Lower lobe of right lung (tissue), 2 donors: ENCODE data around the gene HSD11B1. TPM values are rescaled to one million over a fixed set of nuclear protein-coding genes. Genes with fewer than 3 reads are reported as not detected.

Source experiments
- ATAC-seq, 2 donors: fragments of 200-7000 bp; cut with Tn5 transposase; one replicate each; pipeline ENCODE4 v1.9.1; 2020 to 2022; ENCODE audit warnings: mild to moderate bottlenecking in 2 of 2, moderate library complexity in 2 of 2
- DNase-seq: peaks from one replicate; pipeline ENCODE4 v3.0.0-alpha.2; 2020
- H3K27ac ChIP-seq: fragments of 200-600 bp; one replicate; pipeline ENCODE4 v1.8.0; 2022
- H3K27me3 ChIP-seq: fragments of 200-600 bp; one replicate; pipeline ENCODE4 v1.8.0; 2022; ENCODE audit warnings: low read depth
- H3K36me3 ChIP-seq: fragments of 200-600 bp; one replicate; pipeline ENCODE4 v1.8.0; 2022; ENCODE audit warnings: mild to moderate bottlenecking
- H3K4me1 ChIP-seq: fragments of 200-600 bp; one replicate; pipeline ENCODE4 v1.8.0; 2022
- H3K4me3 ChIP-seq: fragments of 200-600 bp; one replicate; pipeline ENCODE4 v1.8.0; 2022; ENCODE audit warnings: mild to moderate bottlenecking
- H3K9me3 ChIP-seq: fragments of 200-600 bp; one replicate; pipeline ENCODE4 v1.8.0; 2022
- intact Hi-C: fragments of 100-400 bp; cut with DNase I; formaldehyde crosslinking; loops from one replicate; pipeline ENCODE4 v1.11.0; 2022
- total RNA-seq: library from RNA; stranded (reverse); fragmentation: NEBNext Ultra II Directional; extraction: Animal tissue kit (Norgen Biotek cat#: 25700); gene quantifications from one replicate; pipeline ENCODE4 v1.2.1, GENCODE V29; 2021
- TF ChIP-seq, protein P1 (sequence below): fragments of 200-600 bp; IDR thresholded peaks from one replicate; pipeline ENCODE4 v1.8.0; 2022; ENCODE audit warnings: antibody characterized with exemption, mild to moderate bottlenecking
- donor health status: DM: no; HTN: yes; CAD: no; lungs with severe emphysema.

HSD11B1 gene
- total RNA-seq, 1 donor from 2014 or later: 11.6 TPM

DNA sequence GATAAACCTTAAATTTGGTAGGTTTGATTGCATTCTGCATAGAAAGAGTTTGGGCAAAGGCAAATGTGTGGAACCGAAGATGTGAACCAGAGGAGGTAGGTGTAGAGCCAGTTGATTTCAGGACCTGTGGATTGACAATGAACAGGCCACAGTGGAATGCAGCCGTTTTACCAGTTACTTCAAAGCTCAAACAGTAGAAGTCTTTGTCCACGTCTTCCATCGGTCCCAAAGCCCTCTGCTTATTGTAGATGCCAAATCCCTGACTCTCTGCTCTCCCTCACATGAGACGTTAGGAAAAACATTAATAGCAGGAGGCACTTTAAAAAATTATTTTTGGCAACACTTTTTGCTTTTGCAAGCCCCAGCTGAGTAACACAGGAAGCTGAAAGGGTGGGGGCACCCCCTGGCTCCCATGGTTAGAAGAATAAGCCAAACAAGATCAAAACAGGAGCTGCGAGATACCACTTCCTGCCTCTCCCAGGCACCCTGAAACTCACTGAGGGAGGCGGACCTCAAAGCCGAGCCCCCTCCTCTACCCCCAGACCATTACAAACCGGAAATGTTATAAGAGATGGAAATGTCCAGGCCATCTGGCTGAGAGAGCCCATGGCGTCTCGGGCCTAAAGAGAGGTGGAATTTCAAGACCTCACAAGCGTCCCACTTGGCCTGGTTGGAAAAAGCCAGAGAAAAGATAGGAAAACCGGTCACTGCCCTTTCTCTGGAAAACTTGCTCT, 64.7 kb downstream of the HSD11B1 start:
- intact Hi-C loops: no loop called here
- no peaks in the 10 kb centered on the region for H3K36me3 ChIP-seq
- no peaks in the 10 kb centered on the region for H3K27me3 ChIP-seq
- peak; percentile 84 to 87 for ATAC-seq
- H3K4me3 ChIP-seq: peak overlapping the region; percentile 44
- H3K4me1 ChIP-seq: peaks cover 30% of the 10 kb centered on the region
- no peaks in the 10 kb centered on the region for H3K9me3 ChIP-seq
- TF ChIP-seq, protein P1, sequence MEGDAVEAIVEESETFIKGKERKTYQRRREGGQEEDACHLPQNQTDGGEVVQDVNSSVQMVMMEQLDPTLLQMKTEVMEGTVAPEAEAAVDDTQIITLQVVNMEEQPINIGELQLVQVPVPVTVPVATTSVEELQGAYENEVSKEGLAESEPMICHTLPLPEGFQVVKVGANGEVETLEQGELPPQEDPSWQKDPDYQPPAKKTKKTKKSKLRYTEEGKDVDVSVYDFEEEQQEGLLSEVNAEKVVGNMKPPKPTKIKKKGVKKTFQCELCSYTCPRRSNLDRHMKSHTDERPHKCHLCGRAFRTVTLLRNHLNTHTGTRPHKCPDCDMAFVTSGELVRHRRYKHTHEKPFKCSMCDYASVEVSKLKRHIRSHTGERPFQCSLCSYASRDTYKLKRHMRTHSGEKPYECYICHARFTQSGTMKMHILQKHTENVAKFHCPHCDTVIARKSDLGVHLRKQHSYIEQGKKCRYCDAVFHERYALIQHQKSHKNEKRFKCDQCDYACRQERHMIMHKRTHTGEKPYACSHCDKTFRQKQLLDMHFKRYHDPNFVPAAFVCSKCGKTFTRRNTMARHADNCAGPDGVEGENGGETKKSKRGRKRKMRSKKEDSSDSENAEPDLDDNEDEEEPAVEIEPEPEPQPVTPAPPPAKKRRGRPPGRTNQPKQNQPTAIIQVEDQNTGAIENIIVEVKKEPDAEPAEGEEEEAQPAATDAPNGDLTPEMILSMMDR: no peak
- H3K27ac ChIP-seq: peak overlapping the region; percentile 50
- peak; percentile 75 for DNase-seq

- TF ChIP-seq, protein P1: no peak
- intact Hi-C loops: no loop called here
- Histone ChIP-seq H3K4me3 (peak overlapping the region; percentile 44), H3K27me3 (no peaks in the 10 kb centered on the region), H3K27ac (peak overlapping the region; percentile 50), H3K36me3 (peaks cover under 1% of the 10 kb centered on the region), H3K4me1 (peaks cover 30% of the 10 kb centered on the region), H3K9me3 (no peaks in the 10 kb centered on the region)
- ATAC-seq (peak in 1 of 2 donors; percentile 18), DNase-seq (no peak)
Measured at GRCh38 chr1:209769971-209770370, 65.3 kb downstream of the HSD11B1 start.

GRCh38 chr1:209770636-209771415, 66.2 kb downstream of the HSD11B1 start:
- Histone ChIP-seq H3K36me3 (peaks cover 3% of the 10 kb centered on the region), H3K27ac (no peak overlapping the region), H3K27me3 (no peaks in the 10 kb centered on the region), H3K9me3 (no peaks in the 10 kb centered on the region), H3K4me1 (peaks cover 30% of the 10 kb centered on the region), H3K4me3 (no peak overlapping the region)
- DNase-seq: no peak
- TF ChIP-seq, protein P1: no peak
- intact Hi-C loops: no loop called here
- ATAC-seq: no peak

- ATAC-seq: no peak
- no peak overlapping the region for H3K4me3 ChIP-seq
- no peaks in the 10 kb centered on the region for H3K27me3 ChIP-seq
- no peak for DNase-seq
- peaks cover 29% of the 10 kb centered on the region for H3K4me1 ChIP-seq
- no peaks in the 10 kb centered on the region for H3K9me3 ChIP-seq
- no peak overlapping the region for H3K27ac ChIP-seq
- intact Hi-C loops: no loop called here
- TF ChIP-seq, protein P1: no peak
- peaks cover 4% of the 10 kb centered on the region for H3K36me3 ChIP-seq
Measured at GRCh38 chr1:209772126-209772525, 67.5 kb downstream of the HSD11B1 start.

DNA sequence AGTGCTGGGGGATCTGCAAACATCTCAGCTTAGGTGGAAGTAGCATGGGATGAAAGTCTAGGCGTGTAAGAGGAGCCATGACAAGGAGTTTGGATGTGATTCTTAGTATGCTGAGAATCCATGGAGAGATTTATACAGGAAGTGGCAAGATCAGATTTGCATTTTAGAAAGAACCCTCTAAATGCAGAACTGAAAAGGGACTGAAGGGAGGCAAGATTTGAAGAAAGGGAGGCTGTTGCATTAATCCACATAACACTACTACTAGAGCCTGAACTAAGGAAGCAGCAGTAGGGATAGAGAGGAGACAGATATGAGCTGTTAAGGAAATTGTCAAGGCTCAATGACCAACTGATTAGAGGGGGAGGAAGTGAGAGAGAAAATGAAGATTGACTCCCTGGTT, 69.9 kb downstream of the HSD11B1 start:
- H3K4me1 ChIP-seq: peaks cover 5% of the 10 kb centered on the region
- H3K27ac ChIP-seq: no peak overlapping the region
- no peak for ATAC-seq
- TF ChIP-seq, protein P1: no peak
- no peaks in the 10 kb centered on the region for H3K27me3 ChIP-seq
- no peak for DNase-seq
- H3K9me3 ChIP-seq: no peaks in the 10 kb centered on the region
- peaks cover 24% of the 10 kb centered on the region for H3K36me3 ChIP-seq
- intact Hi-C loops: no loop called here
- H3K4me3 ChIP-seq: no peak overlapping the region
